ENCODE data around the gene CENATAC. TPM values are rescaled to one million over a fixed set of nuclear protein-coding genes. Genes with fewer than 3 reads are reported as not detected.
"Not testable (repeated sequence)": the region's sequence is repeated elsewhere in the genome, so short reads cannot be mapped to it uniquely, and the experiment has no call there.

The CENATAC gene
- total and polyA plus RNA-seq, 9 of the 15 experiments (the other 6 are each of a cell fraction or from before 2014, with no cell fraction given): 2.4 to 25.5 (median 13.7) TPM

DNA sequence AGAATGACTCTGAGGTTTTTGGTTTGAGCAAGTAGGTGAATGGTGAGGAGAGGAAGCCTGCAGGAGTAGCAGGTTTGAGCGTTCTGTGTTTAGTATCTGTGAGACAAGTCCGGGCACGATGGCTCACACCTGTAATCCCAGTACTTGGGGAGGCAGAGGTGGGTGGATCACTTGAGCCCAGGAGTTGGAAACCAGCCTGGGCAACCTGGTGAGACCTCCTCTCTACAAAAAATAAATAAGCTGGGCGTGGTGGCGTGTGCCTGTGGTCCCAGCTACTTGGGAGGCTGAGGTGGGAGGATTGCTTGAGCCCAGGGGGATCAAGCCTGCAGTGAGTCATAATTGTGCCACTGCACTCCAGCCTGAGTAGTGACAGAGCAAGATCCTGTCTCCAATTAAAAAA is 9.7 kb upstream of the CENATAC start:
- no peaks in the 10 kb centered on the region for H3K79me2 ChIP-seq (ENCODE audit: control insufficient read depth, insufficient read depth, low read length)
- no peak overlapping the region for H3K4me3 ChIP-seq
- H3K9ac ChIP-seq (ENCODE audit: insufficient read depth in 1 of 2, low read depth in 2 of 2, low read length in 2 of 2): no peak overlapping the region
- H2AFZ ChIP-seq (ENCODE audit: low read depth, low read length): no peak overlapping the region
- WGBS (ENCODE audit: insufficient coverage, low coverage, missing lambda C conversion rate): 66% methylated on average over 5 of the region's 5 CpGs
- no TSS peak for BruUV-seq (replicated peaks)
- FAIRE-seq (no peak), ATAC-seq (0 out of 3 replicates have a peak, but pooled peaks have one; percentile 27), DNase-seq (ENCODE audit: extremely low read depth in 1 of 4, low spot score in 3 of 4) (no peak)
- H3K4me1 ChIP-seq (replicated peaks in 1 of 2; ENCODE audit: control insufficient read depth in 2 of 2, insufficient read depth in 2 of 2, low read length in 2 of 2): peaks cover 0 to 2% of the 10 kb centered on the region in 2 experiments; a peak in 3 of 5 replicates
- no peaks in the 10 kb centered on the region for H3K9me3 ChIP-seq (replicated peaks; ENCODE audit: control insufficient read depth, insufficient read depth, low read depth, low read length)
- no peaks in the 10 kb centered on the region for H3K9me1 ChIP-seq (ENCODE audit: control insufficient read depth, insufficient read depth, low read length)
- CTCF ChIA-PET (ENCODE audit: low intra/inter-chr PET ratio): no interaction called here
- in situ Hi-C loops (cut with MboI): no loop called here
- intact Hi-C loops (cut with micrococcal nuclease): no loop called here
- no peak overlapping the region for H3K4me2 ChIP-seq (ENCODE audit: insufficient read depth, low read length)
- POLR2A ChIA-PET: no interaction called here
- no peaks in the 10 kb centered on the region for H3K36me3 ChIP-seq (ENCODE audit: control insufficient read depth, insufficient read depth, low read length)
- H4K20me1 ChIP-seq (replicated peaks; ENCODE audit: control insufficient read depth, insufficient read depth, low read length): no peaks in the 10 kb centered on the region
- no peak overlapping the region for H3K27ac ChIP-seq (ENCODE audit: extremely low read depth, low read depth, low read length)
- H3K27me3 ChIP-seq (ENCODE audit: control insufficient read depth in 2 of 2, insufficient read depth in 2 of 2, low read length in 2 of 2): no peaks in the 10 kb centered on the region
- no peak for TF ChIP-seq RB1 (IDR thresholded peaks at IDR 0.05; ENCODE audit: low read depth)
- no peak for TF ChIP-seq HCFC1 (IDR thresholded peaks at IDR 0.05; ENCODE audit: low read depth, low read length)
- TF ChIP-seq ATF1 (CRISPR knock-in tag; IDR thresholded peaks at IDR 0.05): no peak
- TF ChIP-seq ATF1 (tag; IDR thresholded peaks at IDR 0.05): no peak
- no peak for TF ChIP-seq ASH1L (IDR thresholded peaks at IDR 0.05; ENCODE audit: borderline replicate concordance, low read depth, partially characterized antibody)
- no peak for TF ChIP-seq ARHGAP35 (IDR thresholded peaks at IDR 0.05; ENCODE audit: partially characterized antibody)
- TF ChIP-seq SRF (CRISPR knock-in tag; IDR thresholded peaks at IDR 0.05): no peak

DNA sequence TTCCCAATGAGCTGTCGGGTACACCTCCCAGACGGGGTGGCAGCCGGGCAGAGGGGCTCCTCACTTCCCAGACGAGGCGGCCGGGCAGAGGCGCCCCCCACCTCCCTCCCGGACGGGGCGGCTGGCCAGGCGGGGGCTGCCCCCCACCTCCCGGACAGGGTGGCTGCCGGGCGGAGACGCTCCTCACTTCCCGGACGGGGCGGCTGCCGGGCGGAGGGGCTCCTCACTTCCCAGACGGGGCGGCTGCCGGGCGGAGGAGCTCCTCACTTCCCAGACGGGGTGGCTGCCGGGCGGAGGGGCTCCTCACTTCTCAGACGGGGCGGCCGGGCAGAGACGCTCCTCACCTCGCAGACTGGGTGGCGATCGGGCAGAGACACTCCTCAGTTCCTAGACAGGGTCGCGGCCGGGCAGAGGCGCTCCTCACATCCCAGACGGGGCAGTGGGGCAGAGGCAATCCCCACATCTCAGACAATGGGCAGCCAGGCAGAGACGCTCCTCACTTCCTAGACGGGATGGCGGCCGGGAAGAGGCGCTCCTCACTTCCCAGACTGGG is 6.4 kb upstream of the CENATAC start:
- H3K27ac ChIP-seq (ENCODE audit: extremely low read depth, low read depth, low read length); FAIRE-seq; H4K20me1 ChIP-seq (replicated peaks; ENCODE audit: control insufficient read depth, insufficient read depth, low read length); H3K79me2 ChIP-seq (ENCODE audit: control insufficient read depth, insufficient read depth, low read length); H3K4me3 ChIP-seq; H3K4me1 ChIP-seq (replicated peaks in 1 of 2; ENCODE audit: control insufficient read depth in 2 of 2, insufficient read depth in 2 of 2, low read length in 2 of 2); H3K9ac ChIP-seq (ENCODE audit: insufficient read depth in 1 of 2, low read depth in 2 of 2, low read length in 2 of 2); CTCF ChIA-PET (ENCODE audit: low intra/inter-chr PET ratio); ATAC-seq; H3K27me3 ChIP-seq (ENCODE audit: control insufficient read depth in 2 of 2, insufficient read depth in 2 of 2, low read length in 2 of 2); H2AFZ ChIP-seq (ENCODE audit: low read depth, low read length); H3K9me3 ChIP-seq (replicated peaks; ENCODE audit: control insufficient read depth, insufficient read depth, low read depth, low read length); DNase-seq (ENCODE audit: extremely low read depth in 1 of 4, low spot score in 3 of 4); POLR2A ChIA-PET; in situ Hi-C loops (cut with MboI); intact Hi-C loops (cut with micrococcal nuclease); H3K9me1 ChIP-seq (ENCODE audit: control insufficient read depth, insufficient read depth, low read length); H3K4me2 ChIP-seq (ENCODE audit: insufficient read depth, low read length); H3K36me3 ChIP-seq (ENCODE audit: control insufficient read depth, insufficient read depth, low read length); BruUV-seq (replicated peaks): not testable (repeated sequence)
- 0 out of 2 replicates have a peak, but pooled peaks have one; percentile 29 for TF ChIP-seq POLR2G (IDR thresholded peaks at IDR 0.05; ENCODE audit: low read depth, low read length)
- 95% methylated on average over 14 of the region's 44 CpGs for WGBS (ENCODE audit: insufficient coverage, low coverage, missing lambda C conversion rate)
